Jurkat, Clone E6-1 (cell line): ENCODE data around the gene CFTR.

Experiments
- DNase-seq: peaks from one replicate; pipeline ENCODE4 v3.0.0-alpha.2; 2011; ENCODE audit warnings: low read depth, low spot score
- H3K4me3 ChIP-seq: 2 replicates; pipeline ENCODE4 v1.5.1; 2011; ENCODE audit warnings: mild to moderate bottlenecking, low read length, control low read depth, moderate library complexity

Gene CFTR

GRCh38 chr7:117630501-117630900 lies 150.7 kb downstream of the CFTR start:
- no peak overlapping the region for H3K4me3 ChIP-seq
- no peak for DNase-seq

- H3K4me3 ChIP-seq, result no peak overlapping the region
- no peak for DNase-seq
Measured at GRCh38 chr7:117630907-117631564, 151.2 kb downstream of the CFTR start.

GRCh38 chr7:117631652-117632051 lies 151.8 kb downstream of the CFTR start:
- DNase-seq, result no peak
- H3K4me3 ChIP-seq, result no peak overlapping the region

- H3K4me3 ChIP-seq, result no peak overlapping the region
- DNase-seq, result no peak
Measured at GRCh38 chr7:117637937-117638336, 158.1 kb downstream of the CFTR start.

GRCh38 chr7:117639966-117640365 lies 160.1 kb downstream of the CFTR start:
- no peak overlapping the region for H3K4me3 ChIP-seq
- DNase-seq, result no peak

GRCh38 chr7:117640465-117640864 lies 160.6 kb downstream of the CFTR start:
- H3K4me3 ChIP-seq, result no peak overlapping the region

DNA sequence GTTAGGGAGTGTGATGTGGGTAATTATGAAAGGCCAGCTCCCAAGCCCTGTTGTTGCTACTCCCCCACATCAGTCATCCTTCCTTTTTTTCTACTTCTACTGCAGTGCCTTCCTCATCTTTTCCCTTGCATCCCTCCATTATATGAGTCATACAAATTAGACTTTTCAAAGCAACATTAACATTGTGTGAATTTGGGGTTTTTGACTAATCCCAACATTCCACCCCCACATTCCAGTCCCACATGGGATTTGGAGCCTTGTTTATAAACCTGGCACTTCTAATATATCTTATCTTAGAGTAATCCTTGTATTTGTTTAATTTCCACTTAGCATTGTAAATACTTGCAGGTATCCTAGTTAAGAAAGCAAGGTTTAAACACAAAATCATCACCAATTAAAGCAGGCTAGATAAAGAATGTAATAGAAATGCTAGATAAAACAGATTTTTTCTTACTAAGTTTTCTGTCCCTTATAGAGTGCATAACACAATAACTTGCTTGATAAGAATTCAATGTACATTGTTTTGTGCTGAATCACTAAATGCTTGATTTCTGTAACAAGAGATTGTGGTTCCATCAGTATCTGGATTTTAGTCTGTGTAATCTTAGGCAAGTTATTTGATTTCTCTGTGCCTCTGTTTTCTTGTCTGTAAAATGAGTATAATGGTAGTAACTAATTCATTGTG lies 165.8 kb downstream of the CFTR start:
- no peak overlapping the region for H3K4me3 ChIP-seq
- no peak for DNase-seq

More at GRCh38 chr7:117640465-117640864, 160.6 kb downstream of the CFTR start:
- DNase-seq, result no peak

DNA sequence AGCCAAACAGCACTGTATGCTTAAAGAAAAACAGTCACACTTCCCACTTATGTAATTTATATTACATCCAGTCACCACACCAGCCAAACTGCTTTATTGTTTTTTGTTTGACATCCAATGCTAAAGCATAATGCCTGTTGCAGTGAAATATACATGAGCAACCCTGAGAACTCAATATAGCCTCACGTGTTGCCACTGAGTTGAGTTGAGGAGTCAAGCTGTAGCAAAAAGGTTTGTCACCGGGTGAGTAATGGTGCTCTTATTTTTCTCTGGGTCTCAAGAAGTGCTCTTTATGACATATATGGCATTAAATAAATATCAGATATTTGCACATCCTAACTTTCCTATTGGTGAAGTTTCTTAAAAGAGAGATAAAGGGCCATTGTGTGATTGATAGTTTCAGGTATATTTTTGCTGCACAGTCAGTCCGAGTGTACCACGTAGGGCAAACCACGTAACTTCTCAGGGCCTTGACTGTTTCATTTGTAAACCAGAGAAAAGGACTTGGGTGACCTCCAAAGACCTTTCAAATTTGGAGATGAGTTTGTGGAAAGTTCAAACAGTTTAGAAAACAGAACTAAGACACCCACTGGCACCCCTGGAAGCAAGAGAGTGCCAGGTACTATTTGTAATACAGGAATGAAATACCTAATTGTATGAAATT lies 168.5 kb downstream of the CFTR start:
- DNase-seq, result no peak
- H3K4me3 ChIP-seq, result no peak overlapping the region

DNA sequence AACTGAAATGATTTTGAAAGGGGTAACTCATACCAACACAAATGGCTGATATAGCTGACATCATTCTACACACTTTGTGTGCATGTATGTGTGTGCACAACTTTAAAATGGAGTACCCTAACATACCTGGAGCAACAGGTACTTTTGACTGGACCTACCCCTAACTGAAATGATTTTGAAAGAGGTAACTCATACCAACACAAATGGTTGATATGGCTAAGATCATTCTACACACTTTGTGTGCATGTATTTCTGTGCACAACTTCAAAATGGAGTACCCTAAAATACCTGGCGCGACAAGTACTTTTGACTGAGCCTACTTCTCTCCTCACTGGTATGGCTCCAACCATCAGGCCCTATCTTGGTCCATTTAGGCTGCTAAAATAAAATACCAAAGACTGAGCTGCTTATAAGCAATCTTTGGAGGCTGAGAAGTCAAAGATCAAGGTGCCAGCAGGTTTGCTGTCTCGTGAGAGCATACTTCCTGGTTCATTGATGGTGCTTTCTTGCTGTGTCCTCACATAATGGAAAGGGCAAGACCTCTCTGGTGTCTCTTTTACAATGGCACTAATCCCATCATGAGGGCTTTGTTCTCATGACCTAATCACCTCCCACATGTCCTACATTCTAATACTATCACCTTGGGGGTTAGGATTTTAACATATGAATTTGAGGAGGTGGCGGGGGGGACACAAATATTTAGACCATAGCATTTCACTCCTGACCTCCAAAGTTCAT lies 173.3 kb downstream of the CFTR start:
- DNase-seq, result no peak
- no peak overlapping the region for H3K4me3 ChIP-seq

DNA sequence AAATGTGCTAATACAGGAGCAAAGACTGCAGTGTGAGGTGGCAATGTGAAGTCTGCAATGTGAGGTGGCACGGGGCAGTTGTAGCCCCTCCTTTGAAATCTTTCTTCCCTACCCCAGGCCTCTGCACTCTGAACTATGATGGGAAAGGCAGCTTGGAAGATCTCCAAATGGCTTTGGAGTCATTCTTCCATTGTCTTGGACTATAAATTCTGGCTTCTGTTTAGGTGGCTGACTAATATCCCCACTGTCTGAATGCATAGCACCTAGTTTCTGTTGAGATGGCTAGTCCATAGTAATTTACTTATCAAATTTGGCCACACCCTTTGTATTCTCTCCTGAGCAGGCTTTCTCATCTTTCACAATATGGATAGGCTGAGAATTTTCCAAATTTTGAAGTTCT lies 175.0 kb downstream of the CFTR start:
- DNase-seq, result no peak
- no peak overlapping the region for H3K4me3 ChIP-seq

GRCh38 chr7:117656806-117657205 lies 177.0 kb downstream of the CFTR start:
- DNase-seq, result no peak
- H3K4me3 ChIP-seq, result no peak overlapping the region

DNA sequence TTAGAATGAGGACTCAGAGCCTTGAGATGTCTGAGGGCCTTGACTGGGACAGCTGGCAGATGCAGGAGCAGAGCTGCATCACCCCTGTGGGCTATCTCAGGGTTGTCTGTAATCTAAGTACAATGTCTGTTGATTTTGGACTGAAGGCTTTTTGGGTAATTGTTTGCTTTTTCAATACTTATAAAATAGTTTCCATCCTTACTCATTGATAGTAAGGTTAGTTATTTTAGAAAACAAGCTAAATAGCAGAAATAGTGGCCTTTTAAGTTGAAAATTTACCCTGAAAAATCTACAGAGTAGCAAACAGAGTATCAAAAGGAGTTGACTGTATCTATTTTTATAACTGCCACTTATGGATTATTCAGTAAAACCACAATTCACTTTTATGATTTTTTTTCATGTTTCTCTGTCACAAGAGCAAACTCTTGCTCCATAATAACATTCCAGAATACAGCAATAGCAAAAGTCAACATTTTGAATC lies 179.7 kb downstream of the CFTR start:
- H3K4me3 ChIP-seq, result no peak overlapping the region
- no peak for DNase-seq

DNA sequence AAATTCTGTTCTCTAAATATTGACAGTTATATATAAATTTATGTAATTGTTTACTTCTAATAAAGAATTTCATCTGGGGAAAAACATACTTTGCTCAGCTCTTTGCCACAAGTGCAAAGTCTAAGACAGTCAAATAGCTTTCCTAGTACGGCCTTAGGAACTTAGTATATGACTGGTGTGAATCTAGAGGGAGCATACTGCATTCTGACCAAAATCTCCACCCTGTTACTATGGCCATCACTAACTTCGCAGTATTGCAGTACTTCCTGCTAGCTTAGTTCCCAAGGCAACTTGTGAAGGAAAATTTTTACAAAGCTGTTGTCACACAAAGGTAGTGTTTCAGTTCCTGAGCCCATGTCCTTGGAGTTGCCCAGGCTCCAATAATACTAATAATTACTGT lies 181.5 kb downstream of the CFTR start:
- no peak for DNase-seq

GRCh38 chr7:117664047-117664446 lies 184.2 kb downstream of the CFTR start:
- DNase-seq, result no peak

More for the DNA sequence above, 181.5 kb downstream of the CFTR start:
- no peak overlapping the region for H3K4me3 ChIP-seq

GRCh38 chr7:117665368-117665767 lies 185.5 kb downstream of the CFTR start:
- no peak overlapping the region for H3K4me3 ChIP-seq
- no peak for DNase-seq

More at GRCh38 chr7:117664047-117664446, 184.2 kb downstream of the CFTR start:
- no peak overlapping the region for H3K4me3 ChIP-seq

- no peak for DNase-seq
- H3K4me3 ChIP-seq, result no peak overlapping the region
Measured at GRCh38 chr7:117666031-117666430, 186.2 kb downstream of the CFTR start.

DNA sequence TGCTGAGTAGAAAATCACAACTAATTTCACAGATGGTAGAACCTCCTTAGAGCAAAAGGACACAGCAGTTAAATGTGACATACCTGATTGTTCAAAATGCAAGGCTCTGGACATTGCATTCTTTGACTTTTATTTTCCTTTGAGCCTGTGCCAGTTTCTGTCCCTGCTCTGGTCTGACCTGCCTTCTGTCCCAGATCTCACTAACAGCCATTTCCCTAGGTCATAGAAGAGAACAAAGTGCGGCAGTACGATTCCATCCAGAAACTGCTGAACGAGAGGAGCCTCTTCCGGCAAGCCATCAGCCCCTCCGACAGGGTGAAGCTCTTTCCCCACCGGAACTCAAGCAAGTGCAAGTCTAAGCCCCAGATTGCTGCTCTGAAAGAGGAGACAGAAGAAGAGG lies 186.9 kb downstream of the CFTR start:
- DNase-seq, result no peak
- no peak overlapping the region for H3K4me3 ChIP-seq

- no peak for DNase-seq
- no peak overlapping the region for H3K4me3 ChIP-seq
Measured at GRCh38 chr7:117667456-117667855, 187.6 kb downstream of the CFTR start.

GRCh38 chr7:117669818-117670217 lies 190.0 kb downstream of the CFTR start:
- H3K4me3 ChIP-seq, result no peak overlapping the region
- DNase-seq, result no peak

GRCh38 chr7:117672453-117672852 lies 192.6 kb downstream of the CFTR start:
- H3K4me3 ChIP-seq, result no peak overlapping the region
- DNase-seq, result no peak
